NCI-H1105 treated with DMSO at 0.1 percent for 48 hours (cell line): ENCODE data around the gene COPS2.
"Not testable (repeated sequence)": the region's sequence is repeated elsewhere in the genome, so short reads cannot be mapped to it uniquely, and the experiment has no call there.

Experiments
- DNase-seq: peaks from one replicate; lab custom pipeline; 2025; lab: John Stamatoyannopoulos, UW

Gene COPS2

GRCh38 chr15:49103002-49103401, 52.4 kb downstream of the COPS2 start:
- no peak for DNase-seq

DNA sequence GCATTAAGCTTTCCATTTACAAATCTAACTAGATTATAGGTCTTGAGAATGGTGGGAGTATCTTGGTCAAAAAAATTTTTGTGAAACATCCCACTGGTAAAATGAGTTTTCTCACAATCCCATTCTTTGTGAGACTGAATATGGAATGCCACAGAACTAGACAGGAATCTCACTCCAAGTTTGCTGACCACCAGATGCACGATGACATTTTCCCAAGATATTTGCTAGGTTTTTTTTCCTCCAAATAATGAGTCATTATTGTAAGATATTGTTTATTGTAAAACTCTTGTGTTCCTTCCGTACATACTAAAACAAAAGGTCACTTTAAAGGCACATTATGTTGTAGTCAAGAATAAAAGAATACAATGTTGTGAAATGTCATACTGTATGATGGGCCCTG, 53.9 kb downstream of the COPS2 start:
- no peak for DNase-seq

- DNase-seq, result no peak
Observed at GRCh38 chr15:49096090-49096750, 59.2 kb downstream of the COPS2 start.

GRCh38 chr15:49094923-49095322, 60.5 kb downstream of the COPS2 start:
- no peak for DNase-seq

- no peak for DNase-seq
Observed at GRCh38 chr15:49093252-49094105, 61.9 kb downstream of the COPS2 start.

GRCh38 chr15:49088996-49089395, 66.4 kb downstream of the COPS2 start:
- no peak for DNase-seq

DNA sequence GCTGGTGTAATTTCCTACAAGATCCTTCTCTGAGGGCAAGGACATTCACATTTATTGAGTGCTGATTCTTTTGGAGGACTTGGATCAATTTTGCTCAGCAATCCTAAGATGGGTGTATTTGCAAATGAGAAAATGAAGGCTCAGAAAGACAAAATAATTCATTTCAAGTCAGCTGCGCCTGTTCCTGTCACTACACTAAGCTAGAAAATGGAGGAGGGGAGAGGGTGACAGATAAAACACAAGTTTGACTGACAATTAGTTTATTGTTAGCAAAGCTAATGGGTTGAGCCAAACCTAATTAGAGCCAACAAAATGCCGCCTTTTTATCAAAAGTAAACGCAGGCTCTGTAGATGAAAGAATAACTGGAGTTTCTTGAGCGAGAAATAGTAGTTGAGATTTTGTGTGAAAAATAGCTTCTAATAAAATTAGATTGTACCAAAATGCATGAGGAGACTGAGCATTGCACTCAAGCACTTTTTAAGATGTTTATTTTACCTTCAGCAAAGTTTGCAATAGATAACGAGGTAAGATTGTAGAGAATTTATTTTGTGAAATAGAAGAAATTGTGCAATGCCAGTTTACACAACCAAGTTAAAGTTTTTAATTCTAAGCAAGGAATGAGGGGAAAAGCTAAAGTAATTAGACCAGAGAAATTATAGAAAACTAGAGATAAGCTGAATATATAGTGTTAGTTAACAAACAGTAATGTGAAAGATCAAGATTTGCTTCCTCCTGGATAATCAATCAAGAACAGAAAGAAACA, 69.5 kb downstream of the COPS2 start:
- DNase-seq, result no peak

DNA sequence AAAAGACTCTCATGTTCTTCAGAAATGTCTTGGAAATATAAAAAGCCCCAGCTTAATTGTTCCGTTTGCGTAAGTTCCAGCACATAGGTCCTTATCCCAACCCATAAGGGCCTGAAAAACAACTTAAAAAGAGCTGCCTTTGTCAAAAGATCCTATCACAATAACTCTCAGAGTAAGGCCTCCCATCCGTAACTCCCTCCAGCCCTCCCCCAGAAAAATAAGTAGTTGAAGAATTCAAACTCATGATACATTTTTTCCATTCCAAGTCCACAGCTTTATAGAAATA, 71.2 kb downstream of the COPS2 start:
- no peak for DNase-seq

DNA sequence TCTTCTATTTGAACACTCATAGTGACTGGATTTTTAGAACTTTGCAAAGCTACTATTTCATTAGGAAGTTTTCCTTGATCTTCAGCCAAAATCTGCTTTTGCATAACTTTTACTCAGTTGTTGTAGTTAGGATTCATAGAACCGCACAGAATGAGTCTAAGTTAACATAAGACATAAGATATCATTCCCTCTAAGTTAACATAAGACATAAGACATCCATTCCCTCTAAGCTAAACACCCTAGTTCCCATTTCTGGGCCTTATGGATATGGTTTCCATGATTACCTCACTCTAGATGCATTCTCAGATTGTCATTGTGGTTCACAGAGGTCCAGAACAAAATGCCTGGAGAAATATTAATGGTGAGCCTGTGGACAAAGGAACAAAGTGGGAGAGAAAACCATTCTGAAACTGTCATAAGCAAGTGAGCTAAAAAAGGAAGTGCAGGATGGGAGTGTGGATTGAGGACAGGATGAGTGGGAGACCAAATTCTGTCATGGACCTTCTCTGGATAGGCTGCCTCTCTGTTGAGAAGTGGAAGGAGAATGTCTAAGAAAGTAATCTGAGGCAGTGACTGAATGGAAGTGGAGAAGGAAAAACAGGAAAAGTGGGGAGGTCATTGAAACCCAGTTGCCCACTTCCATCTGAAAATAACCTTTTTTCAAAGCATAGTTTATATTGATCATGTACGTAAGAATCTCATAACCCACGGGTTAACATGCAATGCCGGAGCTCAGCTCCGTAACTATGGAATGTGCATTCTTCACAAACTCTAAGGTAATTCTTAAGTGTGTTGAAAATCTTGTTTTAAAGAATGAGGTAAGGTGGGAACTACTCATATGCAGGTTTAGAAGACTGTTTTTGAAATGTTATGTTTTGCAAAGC, 71.8 kb downstream of the COPS2 start:
- DNase-seq, result no peak

GRCh38 chr15:49082960-49083359, 72.4 kb downstream of the COPS2 start:
- DNase-seq, result no peak

DNA sequence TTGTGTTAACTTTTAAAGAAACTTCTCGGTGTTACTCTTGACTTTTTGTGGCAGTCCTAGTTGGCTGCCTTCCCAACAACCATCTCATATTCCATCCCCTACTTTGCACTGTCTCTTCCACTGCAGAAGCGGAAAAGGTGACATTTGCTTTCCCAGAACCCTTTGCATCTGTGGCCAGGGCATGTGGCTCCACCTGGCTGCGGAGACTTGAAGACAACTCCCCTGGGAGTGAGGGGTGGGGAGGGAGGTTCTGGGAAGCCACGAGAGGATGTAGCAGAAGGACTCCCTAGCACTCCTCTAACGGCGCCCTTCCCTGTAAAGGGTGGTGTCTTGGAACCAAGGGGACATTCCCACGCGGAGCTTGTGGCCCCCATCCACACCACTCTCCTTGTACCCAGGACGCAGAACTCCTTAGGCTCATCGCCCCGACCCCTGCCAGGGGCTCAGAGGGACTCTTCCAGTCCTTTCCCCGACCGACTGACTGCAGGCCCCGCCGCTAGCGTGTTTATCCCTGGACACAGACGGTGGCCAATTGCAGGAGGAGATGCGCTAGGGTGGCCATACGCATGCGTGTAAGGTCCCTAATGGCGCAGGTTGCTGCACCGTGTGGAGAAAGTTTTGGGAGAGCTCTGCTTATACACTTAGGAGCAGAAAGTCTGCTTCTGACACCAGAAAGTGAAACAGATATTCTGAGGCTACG, 75.9 kb downstream of the COPS2 start:
- no peak for DNase-seq

DNA sequence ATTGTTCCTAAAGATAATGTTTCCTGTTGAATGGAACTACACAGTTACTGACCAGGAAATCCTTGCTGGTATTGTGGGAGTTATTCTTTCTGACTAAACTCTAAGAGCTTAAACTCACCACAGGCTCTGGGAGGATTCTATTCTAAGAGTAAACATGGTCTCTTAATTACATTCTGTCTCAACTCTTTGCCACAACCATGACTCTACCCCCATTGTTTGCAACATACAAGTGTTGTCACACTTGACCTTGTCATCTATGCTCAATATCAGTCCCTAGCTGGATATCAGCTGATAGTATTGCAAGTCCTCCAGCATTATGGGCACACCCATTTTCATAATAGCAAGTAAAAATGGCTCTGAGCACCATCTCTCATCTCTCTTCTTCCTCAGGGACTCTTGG, 79.5 kb downstream of the COPS2 start:
- DNase-seq, result no peak

GRCh38 chr15:49074589-49075287, 80.7 kb downstream of the COPS2 start:
- DNase-seq, result not testable (repeated sequence)
